Measurements from ENCODE around the gene CORIN.

DNA sequence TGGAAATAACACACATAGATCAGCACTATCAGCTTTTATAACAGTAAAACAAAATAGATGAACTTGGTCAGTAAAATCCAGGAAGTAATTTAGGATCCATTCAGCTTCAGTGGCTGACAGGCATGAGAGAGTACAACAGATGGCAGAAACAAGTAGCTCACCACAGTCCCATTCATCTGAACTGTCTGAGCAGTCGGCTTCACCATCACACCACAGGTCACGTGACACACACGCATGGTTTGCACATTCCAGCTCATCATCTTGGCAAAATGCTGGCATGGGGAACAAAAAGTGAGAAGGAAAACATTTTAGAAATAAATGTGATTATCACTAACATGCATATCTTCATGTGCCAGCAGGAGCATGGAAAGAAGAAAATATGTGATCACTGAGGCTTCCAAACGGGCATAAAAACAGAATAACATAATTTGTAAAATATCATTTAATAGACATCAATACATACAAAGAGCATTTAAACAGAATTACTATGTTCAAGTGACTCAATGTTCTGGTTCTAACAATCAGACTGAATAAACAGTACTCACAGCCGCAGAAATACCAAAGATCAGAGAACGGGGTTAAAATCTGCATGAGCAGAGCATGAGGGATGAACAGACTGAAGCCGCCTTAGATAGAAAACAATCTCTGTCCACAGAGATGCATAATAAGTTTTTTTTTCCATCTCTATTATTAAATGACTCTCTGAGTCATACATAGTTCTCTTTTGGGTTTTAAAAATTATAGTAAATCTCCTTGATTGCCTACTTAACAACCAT lies 194.7 kb downstream of the CORIN start:
- TF ChIP-seq SUZ12 (IDR thresholded peaks at IDR 0.05; ENCODE audit: unreplicated experiment) (no peak), CTCF (IDR thresholded peaks at IDR 0.05 in 2 of 3, conservative IDR thresholded peaks at IDR 0.05 in 1 of 3; ENCODE audit: control insufficient read depth in 2 of 3, extremely low read depth in 1 of 3, insufficient read depth in 1 of 3, low read depth in 3 of 3, low read length in 3 of 3) (no peak), EZH2 (IDR thresholded peaks at IDR 0.05; ENCODE audit: borderline replicate concordance, control insufficient read depth, low read depth, low read length) (no peak), CREM (IDR thresholded peaks at IDR 0.05; ENCODE audit: low read depth) (no peak), BCL11A (IDR thresholded peaks at IDR 0.05; ENCODE audit: low read depth, low read length) (no peak), POLR2AphosphoS5 (IDR thresholded peaks at IDR 0.05; ENCODE audit: low read length) (no peak)

Measured in GM12878 (cell line).